Stimulated activated CD8-positive, alpha-beta memory T cell treated with anti-CD3 and anti-CD28 coated beads, Interleukin-2, amount 100 ng/mL, for 1 hour (primary cell): Measurements from ENCODE around the gene C14orf93.

Experiments
- DNase-seq, 2 donors: peaks; one replicate each; pipeline ENCODE4 v3.0.0-alpha.2; 2020; ENCODE audit warnings: low read depth in 2 of 2

The C14orf93 gene

DNA sequence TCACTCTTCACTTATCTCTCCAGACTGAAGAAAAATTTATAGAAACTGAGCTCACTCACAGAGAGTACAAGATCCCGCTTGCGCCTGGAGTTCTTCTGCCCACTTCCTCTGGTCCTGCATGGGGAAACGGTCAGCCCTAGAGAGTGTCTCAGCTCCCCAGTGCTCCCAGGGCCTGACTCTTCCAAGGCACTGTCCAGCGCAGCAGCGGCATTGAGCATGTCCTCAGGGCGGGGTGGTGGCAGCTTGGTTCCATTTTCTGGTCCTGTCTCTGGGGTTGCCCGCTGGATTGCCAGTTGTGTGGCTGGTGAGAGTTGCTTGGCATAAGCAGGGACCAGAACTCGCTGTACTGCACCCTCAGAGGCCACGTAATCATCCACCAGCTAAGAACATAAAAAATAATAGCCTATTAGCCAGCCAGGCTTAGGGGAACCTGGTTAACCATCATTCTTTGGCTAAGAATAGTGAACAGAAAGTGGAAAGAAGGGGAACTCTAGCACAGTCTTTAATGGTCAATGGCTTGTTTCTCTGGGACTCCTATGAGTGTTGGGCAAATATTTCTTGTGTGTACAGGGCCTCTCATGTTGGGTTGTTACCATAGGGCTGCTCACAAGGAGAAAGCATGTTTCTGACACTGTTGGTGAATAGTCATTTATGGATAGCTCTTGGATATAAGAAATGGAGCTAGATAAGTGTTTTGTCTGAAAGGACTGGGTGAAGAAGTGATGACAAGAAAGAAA is 13.9 kb downstream of the C14orf93 start:
- no peak for DNase-seq

DNA sequence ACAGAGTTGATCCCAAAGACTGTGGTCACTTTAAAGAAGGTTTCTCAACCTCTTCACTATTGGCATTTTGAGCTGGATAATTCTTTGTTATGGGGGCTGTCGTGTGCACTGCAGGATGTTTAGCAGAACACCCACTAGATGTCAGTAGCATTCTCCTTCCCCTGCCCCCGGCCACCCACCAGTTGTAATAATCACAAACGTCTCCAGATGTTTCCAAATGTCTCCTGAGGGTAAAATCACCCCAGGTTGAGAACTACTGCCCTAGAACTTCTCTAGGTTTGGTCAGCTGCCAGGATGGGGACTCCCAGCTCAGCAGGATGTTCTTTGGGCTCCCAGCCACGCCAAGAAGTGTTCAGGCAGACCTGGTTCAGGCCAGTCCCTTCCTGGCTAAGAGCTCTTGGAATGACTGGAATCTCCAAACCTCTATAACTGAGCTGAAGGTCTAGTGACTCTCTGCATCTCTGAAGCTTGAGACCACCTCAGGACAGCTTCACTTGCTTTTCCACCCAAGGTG is 15.1 kb downstream of the C14orf93 start:
- no peak for DNase-seq

DNA sequence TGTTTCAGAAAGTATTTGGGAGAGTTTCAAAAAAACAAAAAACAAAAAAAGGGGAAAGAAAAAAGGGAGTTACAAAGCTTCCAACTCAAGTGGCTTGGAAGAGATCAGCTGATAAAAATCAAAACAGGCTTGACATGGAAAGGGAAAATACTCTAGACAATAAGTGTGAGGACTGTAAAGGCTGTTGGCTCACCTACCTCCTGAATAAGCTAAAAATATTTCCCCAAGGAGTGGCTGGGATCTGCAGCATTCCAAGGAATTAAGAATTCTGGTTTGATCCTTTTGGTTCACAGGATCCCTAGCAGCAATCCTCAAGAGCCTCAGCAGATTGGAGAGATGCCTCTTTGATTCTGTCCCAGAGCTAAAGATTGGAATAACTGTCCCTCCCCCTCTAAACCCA is 16.4 kb downstream of the C14orf93 start:
- no peak for DNase-seq

DNA sequence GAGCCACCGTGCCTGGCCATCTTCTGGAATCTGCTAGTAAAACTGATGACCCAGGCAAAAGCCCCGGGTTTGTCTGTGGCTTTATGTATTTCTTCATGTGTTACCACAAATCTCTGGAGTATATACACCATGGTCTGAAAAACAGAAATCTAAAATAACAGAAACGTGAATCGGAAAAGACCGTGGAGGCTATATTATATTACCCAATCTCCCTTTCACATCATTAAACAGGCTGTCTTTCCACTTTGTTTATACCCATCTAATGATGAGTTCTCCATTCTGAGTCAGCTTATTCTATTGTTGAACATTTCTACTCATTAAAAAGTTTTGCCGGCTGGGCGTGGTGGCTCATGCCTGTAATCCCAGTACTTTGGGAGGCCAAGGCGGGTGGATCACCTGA is 18.1 kb downstream of the C14orf93 start:
- no peak for DNase-seq

DNA sequence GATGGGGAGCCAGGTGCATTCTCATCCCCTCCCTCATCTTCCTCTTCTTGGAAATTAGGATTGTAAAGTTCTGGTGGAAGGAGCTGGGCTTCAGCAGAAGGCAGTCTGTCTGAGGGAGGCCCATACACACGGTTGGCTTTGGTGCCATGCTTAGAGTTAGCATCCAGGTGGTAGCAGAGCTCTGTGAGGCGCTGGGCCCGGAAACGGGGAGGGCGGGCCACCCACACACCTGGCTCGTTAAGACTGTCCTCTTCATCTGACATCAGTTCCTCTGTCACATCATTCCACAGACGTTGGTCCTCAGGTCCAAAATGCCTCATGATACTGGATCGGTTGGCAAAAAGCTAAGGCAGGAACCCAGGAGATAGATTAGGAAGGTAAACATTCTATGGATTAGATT is 22.7 kb downstream of the C14orf93 start:
- DNase-seq: no peak

DNA sequence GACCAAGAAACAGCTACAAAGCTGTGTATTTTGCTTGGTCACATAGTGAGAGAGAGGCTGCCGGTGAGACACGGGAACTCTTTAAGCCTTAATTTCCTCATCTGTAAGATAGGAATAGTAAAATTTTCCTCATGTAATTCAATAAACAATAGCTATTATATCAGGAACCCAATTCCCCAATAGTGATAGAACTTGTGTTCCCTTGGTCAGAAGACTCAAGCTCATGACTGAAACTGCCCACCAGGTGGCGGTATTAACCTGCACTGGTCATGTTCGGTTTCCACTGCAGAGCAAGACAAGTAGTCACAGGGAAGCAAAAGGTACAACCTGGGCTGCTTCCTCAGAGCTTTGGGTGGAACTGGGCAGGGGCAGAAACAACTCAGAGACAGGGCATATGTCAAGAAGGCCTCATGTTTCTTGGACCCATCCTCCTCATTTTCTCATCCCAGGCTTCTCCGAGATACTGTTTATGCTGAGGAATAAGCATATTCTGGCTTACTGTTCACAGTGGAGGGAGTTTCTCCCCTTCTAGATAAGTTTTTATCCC is 23.4 kb downstream of the C14orf93 start:
- peak; percentile 74 to 86 for DNase-seq

DNA sequence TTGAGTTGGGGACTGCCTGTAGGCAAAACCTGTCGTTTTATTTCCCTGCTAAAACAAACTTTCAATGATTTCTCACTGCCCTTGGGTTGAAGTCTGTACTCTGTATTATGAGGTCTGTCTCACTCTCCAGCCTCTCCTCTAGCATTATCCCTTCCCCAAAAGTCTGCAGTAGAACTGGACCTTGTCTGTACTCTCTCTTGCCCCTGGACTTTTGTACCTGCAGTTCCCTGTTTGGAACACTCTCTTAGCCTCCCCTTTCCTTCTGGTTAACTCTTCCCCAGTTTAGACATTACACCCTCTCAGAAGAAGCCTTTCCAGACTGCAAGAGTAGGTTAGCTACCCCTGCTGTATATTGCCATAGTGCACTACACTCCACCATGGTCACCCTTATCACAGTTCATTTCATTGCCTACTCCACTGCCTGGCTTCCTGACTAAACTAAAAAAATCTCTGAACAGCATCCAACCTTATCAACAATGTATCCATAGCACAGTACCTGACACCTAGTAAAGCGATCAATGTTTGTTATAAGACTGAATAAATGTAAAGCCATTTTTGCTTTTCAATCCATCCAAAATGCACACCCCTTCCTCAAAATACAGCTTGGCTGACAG is 23.9 kb downstream of the C14orf93 start:
- DNase-seq: no peak

DNA sequence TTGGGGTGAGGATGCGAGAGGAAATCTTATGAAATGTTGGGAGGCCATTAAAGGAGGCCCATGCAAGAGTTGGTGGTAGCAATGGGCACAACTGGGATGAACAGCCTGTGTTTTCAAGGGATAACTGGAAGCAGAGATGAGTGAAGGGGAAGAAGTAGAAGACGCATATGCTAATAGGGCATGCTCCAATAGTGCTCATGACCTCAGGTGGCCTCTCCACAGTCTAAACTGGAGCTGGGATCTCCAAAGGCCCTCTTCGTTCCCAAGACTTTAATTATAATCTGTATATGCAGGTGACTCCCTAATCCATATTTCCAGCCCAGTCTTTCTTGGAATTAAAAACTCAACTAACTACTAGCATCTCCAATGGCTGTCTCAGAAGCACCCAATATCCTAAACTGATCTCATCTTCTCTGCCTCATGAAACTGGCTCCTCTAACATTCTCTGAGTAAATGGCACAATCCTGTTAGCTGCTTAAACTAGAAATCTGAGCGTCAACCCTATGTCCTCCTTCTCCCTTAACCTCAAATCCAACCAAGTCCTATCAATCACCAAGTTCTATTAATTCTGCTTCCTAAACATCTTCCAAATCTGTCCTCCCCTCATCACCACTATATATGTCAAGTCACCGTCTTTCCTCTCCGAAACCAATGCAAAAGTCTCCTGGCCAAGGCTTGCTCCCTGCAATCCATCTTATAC is 24.8 kb downstream of the C14orf93 start:
- DNase-seq: no peak

DNA sequence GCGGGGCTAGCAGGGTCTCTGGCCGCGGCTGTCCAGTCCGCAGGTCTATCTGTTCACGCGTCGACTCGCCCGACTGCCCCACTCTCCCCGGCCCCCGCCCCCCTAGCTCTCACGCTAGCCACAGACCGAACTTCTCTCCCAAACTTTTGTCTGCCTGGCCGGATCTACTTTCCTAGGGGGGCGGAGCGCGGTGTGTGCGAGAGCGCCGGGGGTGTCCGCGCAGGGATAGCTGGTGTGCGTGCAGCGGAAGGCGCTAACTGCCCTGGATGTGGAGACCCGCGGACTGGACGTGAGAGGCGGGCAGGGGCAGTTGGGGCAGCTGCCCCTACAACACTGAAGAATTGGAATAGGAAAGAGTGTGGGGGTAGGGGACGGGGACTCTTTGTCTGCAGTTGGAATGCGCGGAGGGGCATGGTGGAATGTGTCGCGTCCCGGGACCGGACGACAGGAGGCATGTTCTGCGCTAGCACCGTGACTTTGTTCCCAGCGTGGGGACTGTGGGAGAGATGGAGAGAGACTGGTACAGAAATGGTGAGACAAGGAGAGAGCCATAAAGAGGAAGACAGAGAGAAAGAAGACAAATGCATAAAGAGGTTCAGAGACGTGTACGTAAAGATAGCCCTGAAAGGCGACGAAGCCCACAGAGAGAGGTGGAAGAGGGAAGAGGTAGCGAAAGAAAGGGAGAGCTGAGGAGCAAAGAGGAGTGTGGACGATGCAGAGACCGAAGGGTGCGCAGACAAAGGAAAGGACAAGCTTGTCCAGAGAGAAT is 27.3 kb downstream of the C14orf93 start, which contains the start of gene AJUBA:
Gene AJUBA (minus strand): TSS at position 75 of the 769 bp plus-strand sequence. CDS start 285 bp downstream, outside the sequence.
- peak; percentile 33 to 52 for DNase-seq

DNA sequence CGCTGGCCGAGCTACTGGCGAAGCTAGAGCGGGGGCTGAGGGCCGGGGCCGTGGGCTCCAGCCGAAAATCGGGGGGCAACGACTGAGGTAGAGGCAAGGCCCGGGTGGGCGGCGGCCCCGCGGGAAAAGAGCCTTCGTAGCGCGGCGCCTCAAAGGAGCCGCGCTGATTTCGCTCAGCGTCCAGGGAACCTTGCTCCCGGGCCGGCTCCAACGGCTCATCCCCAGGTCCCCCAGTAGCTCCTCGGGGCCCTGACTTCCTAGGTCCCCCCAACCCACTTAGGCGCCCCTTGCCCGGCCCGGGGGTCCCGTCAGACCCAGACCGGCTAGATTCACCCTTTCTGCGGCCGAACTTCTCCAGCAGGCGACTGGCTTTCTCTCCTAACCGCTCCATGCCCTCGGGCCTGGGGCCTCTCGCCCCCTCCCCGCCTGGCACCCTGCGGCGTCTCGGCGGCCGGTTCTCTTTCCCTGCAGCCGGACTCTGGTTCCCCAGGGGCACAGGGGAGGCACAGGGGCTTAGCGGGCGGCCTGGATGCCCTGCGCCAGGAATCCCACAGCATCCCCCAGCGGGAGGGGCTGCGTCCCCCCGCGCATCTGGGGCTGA is 28.0 kb downstream of the C14orf93 start:
- DNase-seq: no peak

DNA sequence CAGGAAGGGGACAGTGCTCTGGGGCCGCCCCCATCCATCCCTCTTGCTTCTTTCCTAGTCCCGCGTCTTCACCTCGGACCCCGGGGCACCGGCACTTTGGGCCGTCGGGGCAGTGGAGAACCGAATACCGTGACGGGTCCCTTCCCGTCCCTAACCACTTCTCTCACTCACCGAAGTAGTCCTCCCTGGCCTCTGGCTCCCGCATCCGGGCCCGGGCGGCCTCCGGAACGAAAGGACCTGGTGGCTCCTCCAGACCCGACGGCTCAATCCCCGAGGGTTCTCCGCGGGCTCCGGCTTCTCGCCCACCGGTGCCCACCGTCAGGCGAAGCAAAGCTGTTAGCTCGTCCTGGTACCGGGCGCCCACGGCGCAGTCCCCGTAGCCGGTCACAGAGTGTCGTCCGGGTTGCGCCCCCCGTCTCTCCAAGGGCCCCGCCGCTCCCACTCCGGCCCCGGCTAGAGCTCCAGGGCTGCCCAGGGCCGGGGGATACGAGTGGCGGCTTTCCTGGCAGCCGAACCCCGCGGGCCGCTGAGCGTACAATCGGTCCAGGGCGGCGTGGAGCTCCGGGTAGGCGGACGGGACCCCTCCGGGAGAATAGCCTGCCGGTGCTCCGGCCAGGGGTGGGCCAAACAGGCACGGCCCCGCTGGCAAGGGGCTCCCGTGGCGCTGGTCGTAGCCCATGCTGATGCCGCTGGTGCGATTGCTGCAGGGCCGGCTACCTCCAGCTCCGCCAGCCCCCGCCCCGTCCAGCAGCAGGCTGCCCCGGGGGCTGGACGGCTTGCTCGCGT is 28.7 kb downstream of the C14orf93 start:
- DNase-seq: no peak

DNA sequence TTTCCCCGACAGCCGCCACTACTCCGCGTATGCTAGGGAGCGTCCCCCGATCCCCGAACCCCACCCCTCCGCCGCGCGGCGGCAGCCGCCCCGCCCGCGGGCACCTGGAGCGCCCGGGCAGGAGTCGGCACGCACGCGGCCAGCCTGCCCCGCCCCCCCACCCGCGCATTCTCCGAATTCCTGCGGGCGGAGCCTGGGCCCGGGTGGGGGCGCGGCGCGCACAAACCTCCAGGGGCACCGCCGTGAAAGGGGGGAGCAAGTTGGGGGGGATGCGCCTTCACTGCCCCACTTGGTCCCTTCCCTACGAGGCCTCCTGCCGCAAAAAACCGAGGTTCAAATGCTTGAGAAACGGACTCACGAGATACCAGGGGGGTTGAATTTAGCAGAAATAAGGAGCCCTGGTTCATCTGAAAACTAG is 29.3 kb downstream of the C14orf93 start:
- no peak for DNase-seq

DNA sequence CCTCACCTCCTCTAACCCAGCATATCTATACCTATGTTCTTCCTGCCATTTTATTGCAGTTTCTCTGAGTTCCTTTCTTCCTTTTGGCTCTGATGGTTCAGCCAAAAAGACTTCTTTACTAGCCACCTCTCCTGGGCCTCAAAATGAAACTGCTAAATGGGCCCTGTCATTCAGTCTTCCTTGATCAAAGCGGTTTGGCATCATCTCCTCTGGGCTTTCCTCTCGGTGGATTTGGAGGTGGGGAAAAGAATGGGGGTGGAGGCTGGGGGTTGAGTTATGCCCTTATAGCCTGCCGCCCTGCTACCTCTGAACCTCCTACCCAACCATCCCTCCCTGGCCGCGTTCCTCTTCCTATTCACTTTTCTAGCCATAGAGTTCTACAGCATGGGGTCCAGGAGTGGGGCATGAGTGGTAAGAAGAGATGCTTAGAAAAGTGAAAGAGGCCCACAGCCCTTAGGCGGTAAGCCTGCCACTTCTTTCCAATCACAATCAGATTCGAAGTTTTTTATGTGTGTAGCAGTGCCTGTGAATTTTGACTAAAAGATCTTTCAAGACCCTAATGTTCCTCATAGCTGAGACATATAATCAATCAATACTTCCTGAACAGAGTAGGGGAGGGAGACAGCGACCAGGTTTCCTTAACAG is 30.1 kb downstream of the C14orf93 start:
- no peak for DNase-seq

DNA sequence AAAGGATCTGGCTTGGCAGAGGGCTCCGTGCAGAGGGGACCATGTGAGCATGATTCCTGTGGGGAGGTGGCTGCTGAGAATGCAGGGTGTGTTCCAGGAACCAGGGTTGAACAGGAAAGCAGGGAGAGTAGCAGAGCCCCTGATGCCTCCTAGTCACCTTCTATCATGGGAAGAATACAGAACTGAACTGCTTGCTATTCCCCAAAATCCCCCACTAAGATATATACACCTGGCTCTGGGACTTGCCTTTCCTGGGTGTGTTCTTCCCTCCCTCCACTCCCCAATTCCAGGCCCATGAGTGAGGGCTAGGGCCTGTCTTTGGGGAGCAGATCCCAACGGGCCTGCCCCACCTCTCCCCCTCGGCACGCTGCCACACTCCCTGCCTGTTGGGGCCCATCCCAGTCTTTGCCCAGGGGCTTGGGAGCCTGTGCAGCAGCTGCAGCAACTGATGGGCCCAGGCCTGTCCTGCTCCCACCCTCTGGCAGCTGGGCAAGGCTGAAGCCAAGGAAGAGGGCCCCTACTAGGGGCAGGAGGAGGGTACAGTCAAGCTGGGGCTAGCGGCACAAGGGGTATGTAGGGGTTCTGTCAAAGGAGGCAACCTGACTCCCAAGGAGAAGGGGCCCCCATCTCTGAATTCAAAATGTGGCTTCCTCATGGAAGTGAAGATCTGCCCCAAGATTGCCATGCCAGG is 30.8 kb downstream of the C14orf93 start:
- DNase-seq: no peak

DNA sequence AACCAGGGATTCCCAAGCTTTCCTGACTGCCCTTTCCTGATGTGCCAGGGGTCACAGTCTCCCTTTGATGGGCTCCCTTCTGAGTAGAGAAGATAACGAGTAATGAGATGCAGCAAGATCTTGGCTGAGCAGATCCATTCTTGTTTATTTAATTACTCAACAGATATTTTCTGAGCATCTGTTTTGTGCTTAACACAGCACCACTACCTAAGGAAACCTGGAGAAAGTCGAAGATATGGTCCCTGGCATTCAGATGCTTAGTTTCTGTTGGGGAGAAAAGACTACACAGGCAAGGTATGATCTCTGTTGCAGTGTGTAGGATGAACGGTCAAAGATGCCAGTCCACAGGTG is 31.5 kb downstream of the C14orf93 start:
- no peak for DNase-seq

DNA sequence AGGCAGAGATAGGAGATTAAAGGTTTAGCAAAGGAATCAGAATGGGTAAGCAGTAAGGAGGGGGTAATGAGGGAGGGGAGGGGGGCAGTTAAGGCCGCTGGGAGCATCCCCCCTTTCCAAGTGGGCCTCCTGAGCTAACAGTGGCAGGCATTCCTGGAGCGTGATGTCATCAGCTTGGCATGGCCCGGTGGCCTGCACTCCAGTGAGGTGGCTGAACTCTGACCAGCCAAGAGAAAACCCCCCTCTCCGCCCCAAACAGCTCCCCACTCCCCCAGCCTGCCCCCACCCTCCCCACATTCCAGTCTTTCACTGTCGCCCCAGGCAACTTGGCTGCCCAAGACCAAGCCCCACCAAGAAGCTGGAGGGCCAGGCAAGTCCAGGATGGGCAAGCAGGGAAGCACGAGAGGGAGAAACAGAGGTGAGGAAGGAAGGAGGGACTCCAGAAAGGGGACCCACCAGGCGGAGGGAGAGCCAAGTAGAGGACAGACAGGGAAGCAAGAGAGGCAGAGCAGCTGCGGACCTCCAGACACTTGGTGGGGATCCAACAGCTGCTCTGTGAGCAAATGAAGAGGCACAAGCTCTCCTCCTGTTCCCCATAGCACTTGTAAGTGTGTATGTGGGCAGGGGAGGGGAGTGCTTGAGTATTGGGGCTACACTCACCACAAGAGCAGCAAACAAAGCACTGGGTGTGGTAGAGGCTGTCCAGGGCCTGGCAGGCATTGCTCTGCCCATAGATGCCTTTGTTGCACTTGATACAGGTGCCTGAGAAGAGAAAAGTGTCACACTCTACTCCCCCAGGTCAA is 32.1 kb downstream of the C14orf93 start:
- no peak for DNase-seq

DNA sequence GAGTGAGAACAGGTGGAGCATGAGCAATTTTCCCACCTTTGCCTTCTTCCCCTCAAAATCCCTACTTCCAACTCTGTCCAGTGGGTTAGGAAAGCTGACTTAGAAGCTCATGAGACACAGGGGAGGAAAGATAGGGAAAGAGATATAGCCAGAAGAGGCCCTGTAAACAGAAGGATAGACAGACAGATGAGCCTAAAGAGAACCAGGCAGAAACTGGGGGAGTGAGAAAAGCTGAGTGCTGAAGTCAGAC is 32.6 kb downstream of the C14orf93 start:
- DNase-seq: no peak

DNA sequence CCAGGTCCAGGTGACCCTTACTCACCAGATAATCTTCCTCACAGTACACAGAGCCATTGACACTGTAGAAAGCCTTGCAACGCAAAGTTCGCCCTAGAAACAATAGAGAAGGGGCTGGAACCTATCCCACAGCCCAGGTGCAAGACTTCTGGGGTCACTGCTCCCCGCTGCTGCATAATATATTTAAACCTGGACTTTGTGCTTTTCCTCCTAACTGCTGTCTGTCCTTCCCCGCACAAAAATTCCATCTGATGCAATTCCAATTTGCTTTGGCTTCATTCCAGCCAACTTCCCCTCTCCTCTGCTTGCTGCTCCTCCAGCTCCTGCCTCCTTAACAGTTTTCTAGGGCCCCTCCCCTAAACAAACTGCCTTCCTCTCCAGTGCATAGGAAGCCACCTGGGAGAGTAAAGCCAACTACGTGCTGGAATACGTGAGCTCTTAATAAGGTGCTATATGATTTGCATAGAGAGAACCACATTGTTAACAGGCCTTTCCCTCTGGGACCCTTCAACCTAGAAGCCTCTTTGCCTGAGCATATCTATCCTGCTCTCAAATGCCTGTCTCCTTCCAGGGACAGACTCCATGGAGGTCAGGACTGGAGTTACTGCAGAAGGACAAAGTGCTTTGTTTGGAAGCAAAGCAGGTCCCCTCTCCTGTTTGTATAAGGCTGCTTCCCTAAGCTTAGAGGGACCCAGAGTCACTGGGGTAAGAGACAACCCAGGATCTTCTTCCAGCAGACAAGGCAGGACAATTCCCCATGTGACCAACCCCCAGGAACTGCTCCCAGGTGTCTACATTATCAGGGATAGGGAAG is 33.1 kb downstream of the C14orf93 start:
- DNase-seq: no peak
